Fibroblast of lung (primary cell): ENCODE results near the gene TPRX1. TPM values are rescaled to one million over a fixed set of nuclear protein-coding genes. Genes with fewer than 3 reads are reported as not detected.

ENCODE experiments used
- DNase-seq, 2 donors: peaks; one replicate each; pipeline versions ENCODE4 v3.0.0 to v3.0.0-alpha.2; 2010; ENCODE audit warnings: low read depth in 2 of 2
- H2AFZ ChIP-seq: 2 replicates; pipeline ENCODE4 v1.5.1; 2012; ENCODE audit warnings: low read length, control low read depth, inconsistent platforms
- H3K27ac ChIP-seq: 2 replicates; pipeline ENCODE4 v1.5.1; 2011; ENCODE audit warnings: low read length, control low read depth; ENCODE audit not compliant: insufficient read depth
- H3K27me3 ChIP-seq: 2 replicates; pipeline ENCODE4 v1.5.1; 2011; ENCODE audit warnings: mild to moderate bottlenecking, low read length; ENCODE audit not compliant: control insufficient read depth, insufficient read depth
- H3K36me3 ChIP-seq: 2 replicates; pipeline ENCODE4 v1.5.1; 2011; ENCODE audit warnings: low read length; ENCODE audit not compliant: control insufficient read depth, insufficient read depth
- H3K4me1 ChIP-seq: 2 replicates; pipeline ENCODE4 v1.5.1; 2011; ENCODE audit warnings: low read length; ENCODE audit not compliant: control insufficient read depth, insufficient read depth; ENCODE audit errors: extremely low read depth
- H3K4me2 ChIP-seq: 2 replicates; pipeline ENCODE4 v1.5.1; 2011; ENCODE audit warnings: low read length, control low read depth; ENCODE audit not compliant: insufficient read depth; ENCODE audit errors: extremely low read depth
- H3K4me3 ChIP-seq, 4 experiments: fragments of 200-600 bp in 1 of 4; sonication (generic) in 1 of 4; replicated peaks in 1 of 4; 2 replicates each; pipeline ENCODE4 v1.5.1; 2011 to 2016; ENCODE audit warnings: low read length in 4 of 4, low read depth in 3 of 4, mild to moderate bottlenecking in 3 of 4, control low read depth in 2 of 4, inconsistent platforms in 1 of 4, mixed read lengths in 1 of 4; ENCODE audit not compliant: insufficient read depth in 1 of 4; ENCODE audit errors: control extremely low read depth in 1 of 4
- H3K79me2 ChIP-seq: 2 replicates; pipeline ENCODE4 v1.5.1; 2012; ENCODE audit warnings: mild to moderate bottlenecking, low read length, inconsistent platforms; ENCODE audit not compliant: control insufficient read depth, insufficient read depth
- H3K9ac ChIP-seq: 2 replicates; pipeline ENCODE4 v1.5.1; 2011; ENCODE audit warnings: mild to moderate bottlenecking, low read length, control low read depth; ENCODE audit not compliant: insufficient read depth
- H3K9me3 ChIP-seq: 2 replicates; pipeline ENCODE4 v1.5.1; 2012; ENCODE audit warnings: low read depth, low read length; ENCODE audit not compliant: control insufficient read depth, insufficient read depth
- H4K20me1 ChIP-seq: 2 replicates; pipeline ENCODE4 v1.5.1; 2011; ENCODE audit warnings: low read length; ENCODE audit not compliant: control insufficient read depth, insufficient read depth; ENCODE audit errors: extremely low read depth
- EZH2 ChIP-seq: IDR thresholded peaks from 2 replicates; pipeline ENCODE4 v1.5.1; 2012; ENCODE audit warnings: low read length, control low read depth, mild to moderate bottlenecking; ENCODE audit errors: missing control alignments
- polyA plus RNA-seq, 2 donors: library from polyadenylated mRNA; depleted of rRNA in 1 of 2; stranded (reverse) in 1 of 2; unstranded in 1 of 2; fragments of >200 nt; gene quantifications; 2 replicates each; pipeline ENCODE4 v1.2.1, GENCODE V29; 2011 to 2012; ENCODE audit warnings: missing spikeins in 1 of 2
- total RNA-seq: library from RNA; depleted of rRNA; stranded (reverse); fragments of >200 nt; gene quantifications from 2 replicates; pipeline ENCODE4 v1.2.1, GENCODE V29; 2014
- TF ChIP-seq, protein P1 (sequence below), 2 donors: IDR thresholded peaks in 1 of 2; conservative IDR thresholded peaks in 1 of 2; 1 replicate in 1 of 2; 2 replicates in 1 of 2; pipeline ENCODE4 v1.5.1; 2011 to 2012; ENCODE audit warnings: low read length in 2 of 2, control low read depth in 1 of 2, inconsistent platforms in 1 of 2, low read depth in 1 of 2, mild to moderate bottlenecking in 1 of 2

Gene TPRX1
- total and polyA plus RNA-seq, 2 donors (not counting 1 experiment from before 2014, with no cell fraction given) = not detected

- Histone ChIP-seq H3K27ac (no peak overlapping the region), H3K4me1 (no peaks in the 10 kb centered on the region), H3K36me3 (peaks cover 4% of the 10 kb centered on the region), H2AFZ (no peak overlapping the region), H3K9me3 (no peaks in the 10 kb centered on the region), H3K9ac (no peak overlapping the region), H3K4me2 (no peak overlapping the region), H4K20me1 (no peaks in the 10 kb centered on the region), H3K27me3 (no peaks in the 10 kb centered on the region), H3K4me3 (no peak overlapping the region), H3K79me2 (peaks cover 2% of the 10 kb centered on the region)
- no peak for DNase-seq
- TF ChIP-seq, protein P1, sequence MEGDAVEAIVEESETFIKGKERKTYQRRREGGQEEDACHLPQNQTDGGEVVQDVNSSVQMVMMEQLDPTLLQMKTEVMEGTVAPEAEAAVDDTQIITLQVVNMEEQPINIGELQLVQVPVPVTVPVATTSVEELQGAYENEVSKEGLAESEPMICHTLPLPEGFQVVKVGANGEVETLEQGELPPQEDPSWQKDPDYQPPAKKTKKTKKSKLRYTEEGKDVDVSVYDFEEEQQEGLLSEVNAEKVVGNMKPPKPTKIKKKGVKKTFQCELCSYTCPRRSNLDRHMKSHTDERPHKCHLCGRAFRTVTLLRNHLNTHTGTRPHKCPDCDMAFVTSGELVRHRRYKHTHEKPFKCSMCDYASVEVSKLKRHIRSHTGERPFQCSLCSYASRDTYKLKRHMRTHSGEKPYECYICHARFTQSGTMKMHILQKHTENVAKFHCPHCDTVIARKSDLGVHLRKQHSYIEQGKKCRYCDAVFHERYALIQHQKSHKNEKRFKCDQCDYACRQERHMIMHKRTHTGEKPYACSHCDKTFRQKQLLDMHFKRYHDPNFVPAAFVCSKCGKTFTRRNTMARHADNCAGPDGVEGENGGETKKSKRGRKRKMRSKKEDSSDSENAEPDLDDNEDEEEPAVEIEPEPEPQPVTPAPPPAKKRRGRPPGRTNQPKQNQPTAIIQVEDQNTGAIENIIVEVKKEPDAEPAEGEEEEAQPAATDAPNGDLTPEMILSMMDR (conservative IDR thresholded peaks at IDR 0.05 in 1 of 2, IDR thresholded peaks at IDR 0.05 in 1 of 2; ENCODE audit: low read depth in 1 of 2, low read length in 2 of 2) = no peak
- no peak for TF ChIP-seq EZH2
These were observed 17.8 kb downstream of the TPRX1 start for GRCh38 chr19:47786566-47786965.

DNA sequence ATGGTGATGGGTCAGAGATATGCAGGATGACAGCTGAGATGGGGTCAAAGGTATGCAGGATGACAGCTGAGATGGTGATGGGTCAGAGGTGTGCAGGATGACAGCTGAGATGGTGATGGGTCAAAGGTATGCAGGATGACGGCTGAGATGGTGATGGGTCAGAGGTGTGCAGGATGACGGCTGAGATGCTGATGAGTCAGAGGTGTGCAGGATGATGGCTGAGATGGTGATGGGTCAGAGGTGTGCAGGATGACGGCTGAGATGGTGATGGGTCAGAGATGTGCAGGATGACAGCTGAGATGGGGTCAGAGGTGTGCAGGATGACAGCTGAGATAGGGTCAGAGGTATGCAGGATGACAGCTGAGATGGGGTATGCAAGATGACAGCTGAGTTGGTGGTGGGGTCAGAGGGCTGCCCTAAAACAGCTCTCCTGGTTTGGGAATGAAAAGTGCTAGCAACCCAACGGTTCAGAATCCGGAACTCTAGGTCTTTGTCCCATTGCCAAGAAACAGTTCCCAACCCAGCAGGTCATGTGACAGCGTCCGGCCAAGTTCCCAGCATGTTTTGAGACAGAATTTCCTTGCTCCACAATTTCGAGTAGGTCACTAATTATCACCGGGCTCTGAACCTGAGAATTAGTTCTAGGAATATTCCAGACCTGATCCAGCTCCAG, 22.6 kb downstream of the TPRX1 start:
- H3K4me2 ChIP-seq = no peak overlapping the region
- no peak overlapping the region for H3K27ac ChIP-seq
- H3K27me3 ChIP-seq = no peaks in the 10 kb centered on the region
- no peak overlapping the region for H3K9ac ChIP-seq
- H3K79me2 ChIP-seq = peaks cover 31% of the 10 kb centered on the region
- H4K20me1 ChIP-seq = no peaks in the 10 kb centered on the region
- peaks cover 12% of the 10 kb centered on the region for H3K36me3 ChIP-seq
- H3K9me3 ChIP-seq = no peaks in the 10 kb centered on the region
- no peak overlapping the region for H3K4me3 ChIP-seq
- no peak overlapping the region for H2AFZ ChIP-seq
- TF ChIP-seq, protein P1 (conservative IDR thresholded peaks at IDR 0.05 in 1 of 2, IDR thresholded peaks at IDR 0.05 in 1 of 2; ENCODE audit: low read depth in 1 of 2, low read length in 2 of 2) = no peak
- TF ChIP-seq EZH2 = no peak
- H3K4me1 ChIP-seq = peaks cover 3% of the 10 kb centered on the region
- DNase-seq = no peak

- H3K79me2 ChIP-seq = peaks cover 31% of the 10 kb centered on the region
- DNase-seq = no peak
- H3K4me1 ChIP-seq = peaks cover 3% of the 10 kb centered on the region
- H3K4me2 ChIP-seq = peak overlapping the region; percentile 84
- no peak overlapping the region for H2AFZ ChIP-seq
- no peaks in the 10 kb centered on the region for H4K20me1 ChIP-seq
- peaks cover 12% of the 10 kb centered on the region for H3K36me3 ChIP-seq
- no peak overlapping the region for H3K9ac ChIP-seq
- peak overlapping the region in 3 of 4 experiments; percentile 85 to 96 (median 86) for H3K4me3 ChIP-seq
- no peak overlapping the region for H3K27ac ChIP-seq
- no peaks in the 10 kb centered on the region for H3K27me3 ChIP-seq
- no peaks in the 10 kb centered on the region for H3K9me3 ChIP-seq
- TF ChIP-seq EZH2 = no peak
- TF ChIP-seq, protein P1 (conservative IDR thresholded peaks at IDR 0.05 in 1 of 2, IDR thresholded peaks at IDR 0.05 in 1 of 2; ENCODE audit: low read depth in 1 of 2, low read length in 2 of 2) = no peak
These were observed 24.2 kb downstream of the TPRX1 start for GRCh38 chr19:47780215-47780551.
